CD4-positive, alpha-beta T cell treated with Interleukin-15 for 1 hour (primary cell): Measurements from ENCODE around the gene PDZRN3.

ENCODE experiments used
- DNase-seq: peaks from one replicate; pipeline ENCODE4 v3.0.0-alpha.2; 2020

The PDZRN3 gene

GRCh38 chr3:73409138-73409763, 215.5 kb downstream of the PDZRN3 start:
- no peak for DNase-seq

- DNase-seq = no peak
Observed at GRCh38 chr3:73408634-73409033, 216.1 kb downstream of the PDZRN3 start.

DNA sequence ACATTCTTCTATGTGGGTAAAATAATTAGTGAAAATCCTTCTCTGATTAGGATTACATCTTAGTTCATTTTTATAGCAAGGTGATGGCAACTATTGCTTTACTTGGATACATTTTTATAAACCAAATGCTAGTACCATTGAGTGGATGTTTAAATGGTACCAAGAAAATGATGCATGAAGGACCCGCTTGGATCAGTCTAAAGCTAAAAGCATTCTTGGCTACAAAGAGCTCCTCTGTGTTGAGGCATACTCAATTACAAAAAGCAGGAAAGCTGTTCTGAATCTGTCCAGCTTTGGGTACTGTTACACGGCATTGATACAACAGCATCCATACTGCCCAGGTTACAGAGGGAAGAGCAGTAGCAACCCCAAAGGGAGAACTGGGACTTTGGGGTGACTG, 217.2 kb downstream of the PDZRN3 start:
- DNase-seq = no peak

DNA sequence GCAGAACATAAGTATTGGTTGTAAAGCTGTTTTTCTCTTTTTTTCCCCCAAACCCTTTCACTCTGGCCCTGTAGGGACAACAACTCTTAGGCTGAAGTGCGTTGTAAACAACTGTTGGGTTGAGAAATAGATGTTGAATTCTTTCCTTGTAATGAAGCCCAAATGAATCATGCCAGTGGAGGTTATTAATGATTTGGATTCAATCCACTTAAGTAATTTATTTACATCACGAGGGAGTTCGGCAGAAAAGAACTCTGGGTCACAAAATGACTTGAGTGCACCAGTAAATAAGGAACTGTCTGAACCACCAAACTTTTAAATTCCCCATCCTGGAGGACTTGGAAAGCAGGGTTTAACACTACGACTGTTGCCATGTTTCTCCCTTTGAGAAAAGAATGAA, 218.9 kb downstream of the PDZRN3 start:
- DNase-seq = no peak

DNA sequence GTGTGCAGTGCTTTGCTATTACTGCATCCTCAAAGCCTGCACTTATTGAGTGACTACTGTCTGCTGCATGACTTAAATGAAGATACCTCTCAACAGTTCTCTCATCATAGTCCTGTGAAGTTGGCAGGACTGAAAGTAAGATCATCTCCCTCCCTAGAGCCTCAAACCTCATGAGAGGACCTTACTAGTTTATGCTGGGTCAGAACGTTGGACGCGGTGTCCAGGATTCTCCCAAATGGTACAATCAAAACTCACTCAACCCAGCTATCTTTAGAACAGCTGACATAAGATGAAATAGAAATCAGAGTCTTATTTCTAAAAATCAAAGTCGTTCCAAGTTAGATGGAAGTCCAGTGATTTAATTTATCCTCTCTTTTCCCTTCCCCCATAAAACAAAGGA, 219.7 kb downstream of the PDZRN3 start:
- no peak for DNase-seq

DNA sequence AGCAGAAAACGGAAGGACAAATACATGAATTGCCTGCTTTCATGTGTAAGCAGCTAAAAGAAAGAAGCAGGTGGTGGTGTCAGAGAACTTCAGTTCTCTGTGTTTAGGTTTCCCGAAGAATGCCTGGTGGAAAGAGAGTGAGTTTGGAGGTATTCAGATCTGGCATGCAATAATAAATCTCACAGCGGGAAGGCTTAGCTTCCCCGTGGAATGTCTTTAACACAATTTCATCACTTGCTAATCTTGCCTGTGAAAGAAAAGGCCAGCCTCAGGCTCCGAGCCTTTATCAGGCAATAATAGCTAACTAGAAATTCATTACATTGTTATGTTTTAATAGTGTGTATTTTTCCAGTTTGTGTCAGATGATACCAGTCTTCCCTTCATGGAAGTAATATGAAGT, 220.3 kb downstream of the PDZRN3 start:
- no peak for DNase-seq

DNA sequence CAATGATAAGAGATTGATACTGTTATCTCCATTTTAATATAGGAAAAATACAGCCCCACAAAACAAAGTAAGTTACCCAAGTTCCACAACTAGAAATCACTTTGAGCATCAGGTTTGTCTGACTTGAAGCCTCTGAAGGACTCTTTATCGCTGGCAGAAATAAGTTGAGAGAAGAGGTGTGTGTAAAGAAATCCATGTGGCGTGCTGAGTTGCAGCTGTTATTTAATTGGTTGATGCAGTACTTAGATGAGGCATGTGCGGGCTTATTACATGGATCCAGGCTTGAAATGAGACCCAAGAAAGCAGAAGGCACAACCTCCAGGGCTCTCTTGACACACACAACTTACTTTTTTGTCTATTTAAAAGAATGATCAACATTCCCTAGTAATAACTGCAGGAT, 221.3 kb downstream of the PDZRN3 start:
- DNase-seq = no peak

GRCh38 chr3:73401616-73402279, 223.0 kb downstream of the PDZRN3 start:
- DNase-seq = no peak

DNA sequence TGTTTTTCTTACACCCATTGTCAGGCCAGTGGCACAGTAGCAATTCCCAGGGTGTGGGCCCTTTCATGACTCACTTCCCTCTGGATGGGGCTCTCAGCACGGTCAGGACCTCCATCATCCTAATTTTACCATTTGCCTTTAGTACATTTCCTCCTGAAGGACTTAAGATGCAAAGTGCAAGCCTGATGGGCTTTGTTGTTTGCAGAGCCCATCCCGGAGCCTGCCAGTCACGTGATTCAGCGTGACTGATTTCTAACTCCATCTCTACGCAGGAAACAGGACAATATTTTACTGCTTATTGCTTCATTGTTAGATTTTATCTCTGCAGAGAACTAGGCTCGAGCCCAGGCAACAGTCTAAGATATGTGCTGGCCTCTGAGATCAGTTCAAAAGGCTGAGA, 223.7 kb downstream of the PDZRN3 start:
- DNase-seq = no peak

DNA sequence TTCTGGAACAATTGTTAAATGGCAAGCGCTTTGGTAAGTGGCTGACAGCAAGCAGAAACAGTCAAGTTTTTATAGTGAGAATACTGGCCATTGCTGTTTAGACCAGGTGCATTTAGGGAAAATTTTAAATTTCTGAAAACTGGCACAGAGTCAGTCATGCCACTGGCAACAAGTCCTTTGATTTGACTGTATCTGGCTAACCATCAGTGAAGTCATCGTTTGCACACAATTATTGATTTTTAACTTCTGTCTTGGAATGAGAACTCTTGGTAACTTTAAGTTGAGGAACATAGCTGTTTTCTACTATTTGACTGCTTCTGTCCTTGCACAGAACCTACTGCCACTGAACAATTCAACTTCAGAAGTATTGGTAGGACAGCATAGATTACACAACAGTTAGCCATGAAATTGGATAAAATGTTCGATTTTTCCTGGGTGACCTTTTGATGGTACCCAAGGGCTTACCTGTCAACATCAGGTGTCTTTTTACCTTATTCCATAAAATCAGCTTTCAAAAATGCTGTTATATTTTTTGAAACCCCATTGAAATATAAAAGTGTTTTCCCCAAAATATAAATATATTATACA, 225.0 kb downstream of the PDZRN3 start:
- DNase-seq = no peak

- no peak for DNase-seq
Observed at GRCh38 chr3:73399106-73399505, 225.6 kb downstream of the PDZRN3 start.

- DNase-seq = no peak
Observed at GRCh38 chr3:73398084-73398483, 226.7 kb downstream of the PDZRN3 start.

DNA sequence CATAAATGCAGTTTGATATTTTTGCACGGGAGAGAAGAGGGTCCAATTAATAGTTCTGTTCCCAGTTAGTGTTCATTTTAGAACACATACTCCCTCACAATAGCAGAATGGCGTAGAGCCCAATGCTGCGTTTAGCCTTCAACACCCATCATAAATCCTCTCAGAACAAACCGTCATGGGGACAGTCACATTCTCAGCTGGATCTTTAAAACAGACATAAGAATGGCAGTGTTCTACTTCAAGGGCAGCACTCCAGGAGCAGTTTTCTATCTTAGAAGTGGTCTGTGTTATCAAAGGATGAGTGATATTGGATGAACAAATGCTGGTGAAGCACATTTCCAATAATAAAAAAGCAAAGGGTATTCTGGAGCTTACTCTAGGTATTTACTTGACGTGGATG, 230.5 kb downstream of the PDZRN3 start:
- DNase-seq = no peak

DNA sequence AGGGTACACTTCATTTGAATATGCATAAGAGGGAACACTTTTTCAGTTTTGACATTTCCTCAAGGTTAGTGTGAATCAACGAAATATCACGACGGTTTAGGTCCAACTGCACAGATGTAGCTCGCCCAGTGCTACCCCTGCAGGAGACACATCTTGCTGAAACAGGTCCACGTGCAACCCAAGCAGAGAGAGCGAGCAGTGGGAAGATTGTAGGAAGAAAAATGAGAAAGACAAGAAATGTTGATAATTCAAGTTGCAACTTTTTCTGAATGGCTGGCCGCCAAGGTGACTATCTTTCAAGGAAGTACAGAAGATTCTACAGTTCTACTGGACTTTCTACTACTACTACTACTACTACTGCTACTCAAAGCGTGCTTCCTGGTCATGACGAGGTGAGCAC, 231.7 kb downstream of the PDZRN3 start:
- DNase-seq = no peak

- DNase-seq = no peak
Observed at GRCh38 chr3:73391984-73392383, 232.8 kb downstream of the PDZRN3 start.

- no peak for DNase-seq
Observed at GRCh38 chr3:73389928-73390327, 234.8 kb downstream of the PDZRN3 start.

DNA sequence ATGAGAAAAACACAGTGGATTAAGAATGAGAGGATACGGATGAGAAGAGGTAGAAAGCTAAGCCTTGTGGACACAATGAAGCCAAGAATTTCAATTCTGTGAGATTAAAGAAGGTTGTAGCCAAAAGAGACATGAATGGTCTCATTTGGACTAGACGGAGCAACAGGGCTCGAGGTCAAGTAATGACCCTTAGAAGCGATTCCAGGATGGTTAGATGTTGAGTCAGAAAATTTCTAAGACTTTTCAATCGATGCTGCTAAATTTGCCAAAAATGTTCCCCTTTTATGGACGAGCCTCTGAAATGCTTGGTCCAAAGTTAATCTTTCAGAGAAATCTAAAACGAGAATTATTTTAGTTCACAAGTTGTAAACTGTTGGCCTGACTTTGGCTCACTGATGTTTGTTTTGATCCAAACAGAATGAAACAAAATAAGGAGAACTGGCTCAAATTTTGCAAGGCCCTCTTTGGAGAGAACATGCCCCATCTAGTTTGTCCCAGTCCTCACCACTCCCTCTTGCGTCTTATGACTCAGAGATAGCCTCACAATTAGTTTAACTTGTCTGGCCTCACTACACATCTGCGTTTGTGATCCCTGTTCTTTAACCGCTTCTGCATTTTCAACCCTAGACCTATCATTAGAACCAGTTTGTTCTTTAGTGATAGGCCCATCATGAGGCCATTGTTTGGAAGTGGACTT, 235.5 kb downstream of the PDZRN3 start:
- no peak for DNase-seq

GRCh38 chr3:73385568-73385967, 239.2 kb downstream of the PDZRN3 start:
- no peak for DNase-seq

- no peak for DNase-seq
Observed at GRCh38 chr3:73384091-73384906, 240.4 kb downstream of the PDZRN3 start.

DNA sequence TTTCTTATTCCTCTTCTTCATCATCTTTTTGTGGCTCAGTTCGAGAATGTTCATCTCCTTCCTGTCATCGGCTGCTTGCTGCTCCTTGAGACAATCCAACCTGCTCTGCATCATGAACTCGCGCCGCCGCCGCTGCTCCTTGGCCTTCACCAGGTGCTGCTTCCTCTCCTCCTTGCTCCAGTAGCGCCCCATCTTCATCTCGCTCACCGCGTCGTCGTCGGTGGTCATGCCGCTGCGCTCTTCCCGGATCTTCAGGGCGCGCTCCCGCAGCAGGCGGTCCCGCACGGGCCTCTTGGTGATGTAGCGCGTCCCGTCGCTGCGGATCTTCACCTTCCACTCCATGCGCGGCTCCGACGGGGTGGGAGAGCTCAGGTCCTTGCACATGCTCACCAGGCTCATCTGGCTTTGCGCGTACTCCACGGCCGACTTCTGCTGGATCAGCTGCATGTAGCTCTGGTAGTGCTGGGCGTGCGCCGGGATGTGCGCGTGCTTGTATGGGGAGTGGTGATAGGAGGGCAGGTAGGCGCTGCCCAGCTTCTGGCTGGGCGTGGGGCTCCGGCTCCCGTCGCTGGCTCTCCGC, 241.2 kb downstream of the PDZRN3 start:
- no peak for DNase-seq

GRCh38 chr3:73381551-73381950, 243.2 kb downstream of the PDZRN3 start:
- DNase-seq = no peak

GRCh38 chr3:73380735-73381532, 243.8 kb downstream of the PDZRN3 start:
- no peak for DNase-seq
